NCI-H446 treated with DMSO at 0.1 percent for 48 hours (cell line): ENCODE data around the gene SPTBN4.
"Not testable (repeated sequence)": the region's sequence is repeated elsewhere in the genome, so short reads cannot be mapped to it uniquely, and the experiment has no call there.

Experiments
- DNase-seq: peaks from one replicate; lab custom pipeline; 2025; lab: John Stamatoyannopoulos, UW

The SPTBN4 gene

DNA sequence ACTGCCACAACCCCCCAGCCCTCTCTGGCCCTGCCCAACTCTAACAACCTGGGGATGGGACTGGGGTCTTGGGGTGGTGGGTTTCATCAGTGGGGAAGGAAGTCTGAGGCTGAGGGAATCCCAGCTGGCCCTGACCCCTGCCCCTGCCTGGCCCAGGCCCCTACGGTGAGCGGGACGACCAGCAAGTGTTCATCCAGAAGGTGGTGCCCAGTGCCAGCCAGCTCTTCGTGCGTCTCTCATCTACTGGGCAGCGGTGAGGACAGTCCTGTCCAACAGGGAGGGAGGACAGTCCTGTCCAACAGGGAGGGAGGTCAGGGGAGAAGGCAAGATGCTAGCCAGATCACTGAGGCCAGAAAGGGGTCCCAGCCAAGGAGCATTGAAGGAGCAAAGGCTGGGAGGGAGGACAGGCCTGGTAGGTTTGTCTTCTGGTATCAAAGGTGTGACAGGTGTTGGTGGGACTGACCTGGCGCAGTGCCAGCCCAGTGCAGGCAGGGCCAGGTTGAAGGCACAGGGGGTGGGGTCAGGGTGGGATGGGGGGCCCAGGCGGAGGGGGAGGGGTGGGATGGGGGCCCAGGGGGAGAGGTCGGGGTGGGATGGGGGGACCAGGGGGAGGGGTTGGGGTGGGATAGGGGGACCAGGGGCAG is 122.2 kb downstream of the SPTBN4 start:
- DNase-seq, result no peak

DNA sequence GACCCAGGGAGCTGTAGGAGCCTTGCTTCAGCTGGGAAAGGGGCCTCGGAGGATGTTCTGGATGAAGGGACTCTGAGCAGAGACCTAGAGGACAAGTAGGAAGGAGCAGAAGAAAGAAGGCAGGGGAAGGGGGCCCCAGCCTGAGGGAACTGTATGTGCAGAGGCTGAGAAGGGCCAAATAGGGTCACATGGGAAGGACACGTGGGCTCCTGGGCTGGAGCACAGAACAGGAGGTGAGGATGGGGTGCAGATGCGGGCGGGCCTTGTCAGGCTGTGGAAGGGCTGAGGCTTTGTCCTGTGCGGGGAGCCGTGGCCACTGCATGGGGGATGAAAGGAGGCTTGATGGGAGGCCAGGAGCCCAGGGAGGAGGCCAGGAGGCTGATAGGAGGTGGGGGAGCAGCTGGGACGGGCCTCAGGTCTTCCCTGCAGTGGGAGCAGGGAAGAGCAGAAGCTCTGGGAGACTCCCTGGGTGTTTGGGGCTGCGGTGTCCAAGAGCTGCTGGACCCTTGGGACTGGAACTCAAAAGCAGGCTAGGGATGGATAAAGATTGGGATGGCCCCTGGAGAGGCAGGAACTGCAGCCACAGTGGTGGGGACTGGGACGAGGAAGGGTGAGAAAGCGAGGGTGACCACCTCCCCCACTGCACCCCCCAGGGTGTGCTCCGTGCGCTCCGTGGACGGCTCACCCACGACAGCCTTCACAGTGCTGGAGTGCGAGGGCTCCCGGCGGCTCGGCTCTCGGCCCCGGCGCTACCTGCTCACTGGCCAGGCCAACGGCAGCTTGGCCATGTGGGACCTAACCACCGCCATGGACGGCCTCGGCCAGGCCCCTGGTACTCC is 123.0 kb downstream of the SPTBN4 start:
- DNase-seq, result no peak

DNA sequence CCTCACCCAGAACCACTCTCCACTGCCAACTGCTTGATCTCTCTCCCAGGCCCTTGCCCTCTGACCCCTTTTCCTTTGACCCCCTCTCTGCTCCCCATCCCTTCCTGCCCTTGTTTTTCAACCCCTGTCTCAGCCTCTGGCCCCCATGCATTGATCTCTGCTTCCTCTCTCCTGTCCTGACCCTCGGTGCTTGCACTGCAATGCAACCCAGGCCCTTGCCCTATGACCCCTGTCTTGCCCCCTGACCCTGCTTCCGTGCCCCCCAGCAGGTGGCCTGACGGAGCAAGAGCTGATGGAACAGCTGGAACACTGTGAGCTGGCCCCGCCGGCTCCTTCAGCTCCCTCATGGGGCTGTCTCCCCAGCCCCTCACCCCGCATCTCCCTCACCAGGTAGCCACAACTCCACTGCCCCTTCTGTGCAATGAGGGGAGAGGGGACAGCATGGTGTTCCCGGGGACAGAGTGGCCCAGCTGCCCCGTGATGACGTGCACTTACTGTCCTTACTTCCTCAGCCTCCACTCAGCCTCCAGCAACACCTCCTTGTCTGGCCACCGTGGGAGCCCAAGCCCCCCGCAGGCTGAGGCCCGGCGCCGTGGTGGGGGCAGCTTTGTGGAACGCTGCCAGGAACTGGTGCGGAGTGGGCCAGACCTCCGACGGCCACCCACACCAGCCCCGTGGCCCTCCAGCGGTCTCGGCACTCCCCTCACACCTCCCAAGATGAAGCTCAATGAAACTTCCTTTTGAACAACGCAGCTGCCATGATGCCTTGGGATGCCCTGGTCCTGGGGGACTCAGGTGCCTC is 123.9 kb downstream of the SPTBN4 start:
- no peak for DNase-seq

DNA sequence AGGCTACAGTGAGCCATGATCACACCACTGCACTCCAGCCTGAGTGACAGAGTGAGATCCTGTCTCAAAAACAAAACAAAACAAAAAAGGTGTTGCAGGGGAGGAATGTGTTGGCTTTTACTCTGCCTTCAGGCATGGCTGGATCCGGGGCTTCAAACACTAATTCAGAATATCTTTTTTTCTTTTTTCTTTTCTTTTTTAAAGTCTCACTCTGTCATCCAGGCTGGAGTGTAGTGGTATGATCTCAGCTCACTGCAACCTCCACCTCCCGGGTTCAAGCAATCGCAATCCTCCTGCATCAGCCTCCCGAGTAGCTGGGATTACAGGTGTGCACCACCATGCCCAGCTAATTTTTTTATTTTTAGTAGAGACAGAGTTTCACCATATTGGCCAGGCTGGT is 124.9 kb downstream of the SPTBN4 start:
- DNase-seq, result not testable (repeated sequence)

DNA sequence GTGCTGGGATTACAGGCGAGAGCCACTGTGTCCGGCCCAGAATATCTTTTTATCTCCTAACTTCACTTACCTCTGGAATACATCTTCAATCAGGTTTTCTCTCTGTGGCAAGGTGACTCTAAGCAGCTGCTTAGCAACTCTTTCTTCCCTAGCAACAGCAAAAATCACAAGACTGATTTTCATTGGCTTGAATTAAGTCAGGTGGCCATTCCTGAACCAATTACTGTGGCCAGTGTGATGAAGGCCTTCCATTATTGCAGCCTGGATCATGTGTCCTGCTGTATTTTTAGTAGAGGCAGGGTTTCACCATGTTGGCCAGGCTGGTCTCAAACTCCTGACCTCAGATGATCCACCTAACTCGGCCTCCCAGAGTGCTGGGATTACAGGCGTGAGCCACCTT is 125.4 kb downstream of the SPTBN4 start:
- peak; percentile 57 for DNase-seq

DNA sequence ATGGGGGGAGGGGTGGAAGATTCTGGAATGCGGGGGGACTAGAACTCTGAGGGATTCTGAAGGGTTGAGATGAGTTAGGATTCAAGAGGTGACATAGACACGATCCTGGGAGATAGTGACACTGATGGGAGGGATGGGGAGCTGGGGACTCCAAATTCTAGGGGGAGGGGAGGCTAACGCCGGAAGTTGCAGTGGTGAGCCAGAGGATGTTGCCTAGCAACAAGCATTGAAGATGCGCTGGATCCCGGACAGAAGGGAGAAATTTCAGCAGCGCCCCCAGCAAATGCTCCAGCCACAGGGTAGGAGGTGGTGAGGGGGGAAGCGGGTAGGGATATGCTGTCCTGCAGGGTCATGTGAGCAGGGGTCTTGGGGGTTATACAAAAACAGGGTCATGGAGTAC is 127.5 kb downstream of the SPTBN4 start:
- DNase-seq, result no peak

DNA sequence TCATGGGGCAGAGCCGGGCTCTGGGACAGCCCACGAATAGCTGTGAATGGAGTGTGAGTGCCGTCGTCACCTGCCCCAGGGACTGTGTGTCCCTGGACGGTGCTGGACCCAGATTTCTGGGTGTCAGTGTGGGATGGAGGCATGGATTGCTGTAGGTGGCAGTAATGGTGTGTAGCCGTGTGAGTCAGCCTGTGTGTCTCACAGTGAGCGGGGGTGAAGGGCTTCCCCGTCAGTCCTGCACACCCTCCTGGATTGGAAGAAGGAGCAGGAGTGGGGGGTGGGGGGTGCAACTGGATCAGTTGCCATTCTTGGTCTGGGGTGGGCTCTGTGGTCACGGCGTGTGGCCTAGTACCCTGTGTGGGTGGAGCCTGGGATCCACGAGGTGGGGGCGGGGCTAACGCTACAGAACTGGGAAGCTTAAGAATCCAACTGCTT is 127.9 kb downstream of the SPTBN4 start:
- DNase-seq, result no peak

DNA sequence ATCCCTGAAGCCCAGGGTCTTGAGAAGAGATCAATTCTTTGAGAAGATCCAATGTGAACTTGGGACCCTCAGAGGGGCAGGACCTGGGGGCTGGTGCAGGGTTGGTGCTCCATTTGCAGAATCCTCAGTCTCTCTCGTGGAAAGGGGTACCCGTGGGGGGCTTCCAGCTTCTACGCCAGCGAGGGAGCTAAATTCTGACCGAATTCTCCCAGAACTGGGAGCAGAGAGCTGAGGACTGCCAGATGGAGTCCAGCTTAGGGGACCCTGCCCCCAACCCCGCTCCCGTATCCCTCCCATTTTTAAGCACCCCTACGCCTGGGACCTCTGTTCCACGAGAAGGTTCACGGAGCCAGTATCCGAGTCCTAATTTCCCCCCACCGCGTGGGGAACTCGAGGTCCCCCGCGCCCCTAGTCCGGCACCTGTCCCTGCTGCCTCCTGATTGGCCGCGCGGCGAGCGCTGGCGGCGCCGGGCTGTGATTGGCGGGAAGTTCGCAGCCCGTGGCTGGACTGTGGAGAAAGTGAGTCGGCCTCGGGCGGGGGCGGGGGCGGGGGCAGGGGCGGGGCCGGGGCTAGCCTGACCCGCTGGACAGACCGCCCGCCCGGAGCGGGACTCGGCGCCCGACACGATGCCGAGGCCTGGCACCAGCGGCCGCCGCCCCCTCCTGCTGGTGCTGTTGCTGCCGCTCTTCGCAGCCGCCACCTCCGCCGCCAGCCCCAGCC is 130.0 kb downstream of the SPTBN4 start:
- DNase-seq, result no peak

DNA sequence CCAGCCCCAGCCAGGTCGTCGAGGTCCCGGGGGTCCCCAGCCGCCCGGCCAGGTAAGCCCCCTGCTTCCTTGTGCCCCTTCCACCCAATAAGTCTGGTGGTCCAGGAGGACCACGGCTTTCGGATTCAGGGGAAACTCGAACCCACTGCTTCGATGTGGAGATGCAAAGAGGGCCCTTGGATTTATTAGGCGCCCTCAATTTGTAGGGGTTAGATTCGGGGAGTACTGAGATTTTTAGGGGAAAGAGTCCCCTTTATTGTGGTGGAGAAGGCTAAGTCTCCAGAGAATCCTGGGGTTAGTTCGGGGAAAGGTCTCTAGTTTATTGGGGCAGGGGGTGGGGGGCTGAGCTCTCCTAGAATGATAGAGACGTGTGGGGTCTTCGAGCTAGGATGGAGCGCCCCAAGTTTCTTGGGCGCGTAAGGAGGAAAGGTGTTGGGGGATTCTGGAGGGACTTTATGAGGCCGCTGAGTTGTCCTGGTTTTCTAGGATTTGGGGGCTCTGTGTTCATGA is 130.6 kb downstream of the SPTBN4 start:
- DNase-seq, result no peak

DNA sequence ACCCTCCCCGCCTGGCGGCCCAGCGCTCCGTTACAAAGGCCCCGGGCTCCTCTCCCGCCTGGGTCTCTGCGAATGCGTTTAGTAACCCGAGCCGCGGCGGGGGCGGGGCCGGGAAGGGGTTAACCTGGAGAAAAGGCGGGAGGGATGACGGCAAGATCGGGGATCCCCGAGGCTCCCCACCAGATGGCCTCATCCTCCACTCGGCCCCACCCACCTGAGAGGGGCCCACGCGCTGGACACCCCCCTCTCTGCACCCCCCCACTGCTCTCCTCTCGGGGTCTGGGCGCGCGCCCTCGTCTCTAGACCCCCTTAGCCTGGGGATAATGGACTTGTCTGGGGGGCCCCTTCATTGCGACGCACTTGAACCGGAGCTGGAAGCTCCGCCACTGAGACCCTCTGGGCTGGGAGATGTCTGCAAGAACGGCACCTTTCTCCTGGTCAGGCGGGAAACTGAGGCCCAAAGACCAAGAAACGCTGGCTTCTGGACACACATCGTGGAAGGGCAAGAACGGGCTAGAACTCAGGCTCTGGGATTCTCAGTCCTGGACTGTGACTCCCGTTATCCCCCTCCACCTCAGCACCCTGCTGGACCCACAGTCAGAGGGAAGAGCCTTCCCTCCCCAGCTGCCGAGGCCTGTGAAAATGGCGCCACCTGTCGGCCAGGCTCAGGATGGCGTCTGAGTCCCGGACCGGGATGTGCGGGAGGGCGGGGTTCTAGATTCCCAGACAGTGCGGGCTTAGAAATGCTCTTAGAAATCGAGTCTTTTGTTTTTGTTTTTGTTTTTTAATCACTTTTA is 131.5 kb downstream of the SPTBN4 start:
- peak; percentile 48 for DNase-seq

DNA sequence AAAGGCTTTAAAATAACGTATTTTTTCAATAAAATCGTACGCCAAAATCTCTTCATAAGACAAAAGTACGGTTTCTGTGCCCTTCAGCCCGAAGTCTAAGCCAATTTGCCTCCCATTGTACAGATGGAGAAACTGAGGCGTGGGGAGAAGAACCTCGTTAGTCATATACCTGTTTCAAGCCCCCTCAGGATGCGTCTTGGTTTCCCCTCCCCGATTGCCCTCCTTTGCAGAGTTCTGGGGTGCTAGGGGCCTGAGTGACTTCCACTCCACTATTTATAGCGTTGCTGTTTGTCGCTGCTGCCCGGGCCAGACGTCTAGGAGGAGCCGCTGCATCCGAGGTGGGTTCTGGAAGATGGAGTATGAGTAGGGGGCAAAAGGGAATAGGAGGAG is 132.1 kb downstream of the SPTBN4 start:
- DNase-seq, result no peak

DNA sequence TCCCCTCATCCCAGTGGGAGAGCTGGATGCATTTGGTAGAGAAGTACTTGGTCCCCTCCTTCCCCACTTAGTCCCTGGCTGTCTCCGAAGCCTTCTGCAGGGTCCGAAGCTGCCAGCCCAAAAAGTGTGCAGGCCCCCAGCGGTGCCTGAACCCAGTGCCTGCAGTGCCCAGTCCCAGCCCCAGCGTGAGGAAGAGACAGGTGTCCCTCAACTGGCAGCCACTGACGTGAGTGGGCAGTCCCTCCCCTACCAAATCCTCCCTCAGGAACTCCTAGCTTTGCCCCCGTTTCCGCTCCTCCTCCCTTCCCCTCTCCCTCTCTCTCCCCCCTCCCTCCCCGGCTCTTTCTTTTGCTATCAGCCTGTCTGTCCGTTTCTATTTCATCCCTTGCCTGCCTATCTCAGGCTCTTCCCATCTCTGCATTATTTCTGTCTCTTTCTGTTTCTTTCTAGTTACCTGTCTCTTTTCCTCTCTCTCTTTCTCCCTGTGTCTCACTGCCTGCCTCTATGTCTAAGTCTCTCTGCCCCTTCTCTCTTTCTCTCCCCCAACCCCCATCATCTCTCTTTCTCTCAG is 132.6 kb downstream of the SPTBN4 start:
- no peak for DNase-seq

DNA sequence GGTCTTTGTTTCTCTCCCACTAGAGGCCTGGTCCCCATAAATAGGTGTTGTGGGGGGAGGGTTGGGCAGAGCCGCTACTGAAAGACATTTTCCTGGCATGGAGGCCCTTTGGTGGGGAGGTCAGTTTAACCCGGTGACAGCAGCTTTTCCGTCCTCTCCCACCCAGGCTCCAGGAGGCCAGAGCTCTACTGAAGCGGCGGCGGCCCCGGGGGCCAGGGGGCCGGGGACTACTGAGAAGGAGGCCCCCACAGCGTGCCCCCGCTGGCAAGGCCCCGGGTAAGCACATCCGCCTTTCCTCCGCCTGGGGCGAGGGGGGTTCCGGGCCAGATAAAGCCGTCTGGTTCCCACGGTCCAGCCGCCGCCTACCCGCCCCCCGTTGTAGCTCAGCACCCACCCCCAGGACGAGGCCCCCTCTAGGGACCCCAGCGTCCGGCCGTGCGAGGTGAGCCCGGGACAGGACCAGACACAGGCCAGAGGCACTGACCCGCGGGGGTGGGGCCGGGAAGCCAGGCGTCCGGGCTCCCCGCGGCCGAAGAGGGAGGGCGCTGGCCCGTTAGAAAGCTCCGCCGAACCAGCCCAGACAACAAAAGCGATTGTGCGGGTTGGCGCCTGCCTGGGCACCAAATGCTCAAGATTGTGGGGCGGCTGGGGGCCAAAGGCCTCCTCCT is 133.2 kb downstream of the SPTBN4 start:
- DNase-seq, result no peak

DNA sequence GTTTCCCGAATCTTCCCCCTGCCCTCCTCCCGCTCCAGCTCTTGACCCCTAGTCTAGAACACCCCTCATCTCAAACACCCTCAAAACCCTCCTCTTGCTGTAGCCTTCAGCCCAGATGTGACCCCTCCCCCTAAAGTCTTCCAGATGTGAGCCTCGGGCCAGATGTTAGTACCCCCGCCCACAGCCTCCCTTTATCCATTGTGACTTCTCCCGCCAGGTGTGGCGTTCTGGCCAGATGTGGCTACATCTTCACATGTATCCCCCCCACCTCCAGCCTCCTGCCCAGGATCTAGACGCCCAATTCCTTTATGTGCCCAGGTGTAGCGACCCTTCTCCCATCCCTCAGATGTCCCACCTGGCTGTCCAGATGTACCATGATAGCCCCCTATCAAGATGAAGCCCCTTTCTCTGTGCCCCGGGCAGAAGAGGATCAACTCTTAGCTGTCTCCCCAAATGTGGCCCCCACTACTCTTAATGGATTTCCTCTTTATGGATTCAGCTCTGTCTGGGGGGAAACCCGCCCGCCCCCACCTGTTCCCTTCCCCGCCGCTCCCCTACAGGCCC is 133.9 kb downstream of the SPTBN4 start:
- DNase-seq, result no peak

DNA sequence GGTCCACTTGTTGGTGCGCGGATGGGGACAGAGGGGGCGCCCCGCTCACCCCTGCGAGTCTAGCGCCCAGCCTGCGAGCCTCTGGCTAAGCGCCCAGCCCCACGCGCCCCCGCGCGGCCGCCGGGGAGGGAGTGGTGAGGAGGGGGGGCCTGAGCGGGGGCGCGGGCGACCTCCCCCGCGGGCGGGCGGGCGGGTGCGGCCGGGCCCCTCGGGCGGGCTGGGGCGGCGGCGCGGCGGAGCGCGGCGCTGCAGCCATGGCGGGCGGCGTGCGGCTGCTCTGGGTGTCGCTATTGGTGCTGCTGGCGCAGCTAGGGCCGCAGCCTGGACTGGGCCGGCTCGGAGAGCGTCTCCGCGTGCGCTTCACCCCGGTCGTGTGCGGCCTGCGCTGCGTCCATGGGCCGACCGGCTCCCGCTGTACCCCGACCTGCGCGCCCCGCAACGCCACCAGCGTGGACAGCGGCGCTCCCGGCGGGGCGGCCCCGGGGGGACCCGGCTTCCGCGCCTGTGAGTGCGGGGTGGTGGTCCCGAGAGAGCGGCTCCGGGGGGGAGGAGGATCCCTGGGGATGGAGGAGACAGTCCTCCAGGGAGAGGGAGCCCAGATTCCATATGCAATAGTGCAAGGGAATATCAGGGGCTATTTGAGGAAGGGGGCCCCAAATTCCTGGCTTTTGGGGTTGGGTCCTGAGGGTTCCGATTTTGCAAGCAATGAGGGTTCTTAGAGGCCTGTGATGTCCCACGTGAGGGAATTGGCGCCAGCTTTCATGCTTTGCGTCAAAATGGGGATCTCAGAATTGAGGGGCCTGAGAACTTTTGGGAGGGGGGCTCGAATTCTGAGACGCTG is 134.6 kb downstream of the SPTBN4 start, which contains the start of gene LTBP4:
LTBP4 (plus strand) TSS at position 236 of the 841 bp plus-strand sequence; CDS start at position 255, 19 bp downstream.
- no peak for DNase-seq

DNA sequence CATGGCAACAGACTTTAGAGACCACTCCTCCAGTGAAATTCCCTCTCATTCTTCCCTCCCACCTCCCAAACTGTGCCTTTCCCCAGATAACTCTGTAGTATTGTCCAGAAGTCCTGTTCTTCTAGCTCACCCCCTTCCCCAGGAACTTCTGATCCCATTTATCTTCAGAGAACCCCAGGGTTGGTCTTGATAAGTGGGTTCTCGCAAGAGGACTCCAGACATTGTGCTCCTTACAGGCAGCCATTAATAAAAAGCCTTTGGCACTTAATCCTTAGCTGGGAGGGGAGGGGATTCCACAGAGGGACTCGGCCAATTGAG is 136.2 kb downstream of the SPTBN4 start:
- no peak for DNase-seq

DNA sequence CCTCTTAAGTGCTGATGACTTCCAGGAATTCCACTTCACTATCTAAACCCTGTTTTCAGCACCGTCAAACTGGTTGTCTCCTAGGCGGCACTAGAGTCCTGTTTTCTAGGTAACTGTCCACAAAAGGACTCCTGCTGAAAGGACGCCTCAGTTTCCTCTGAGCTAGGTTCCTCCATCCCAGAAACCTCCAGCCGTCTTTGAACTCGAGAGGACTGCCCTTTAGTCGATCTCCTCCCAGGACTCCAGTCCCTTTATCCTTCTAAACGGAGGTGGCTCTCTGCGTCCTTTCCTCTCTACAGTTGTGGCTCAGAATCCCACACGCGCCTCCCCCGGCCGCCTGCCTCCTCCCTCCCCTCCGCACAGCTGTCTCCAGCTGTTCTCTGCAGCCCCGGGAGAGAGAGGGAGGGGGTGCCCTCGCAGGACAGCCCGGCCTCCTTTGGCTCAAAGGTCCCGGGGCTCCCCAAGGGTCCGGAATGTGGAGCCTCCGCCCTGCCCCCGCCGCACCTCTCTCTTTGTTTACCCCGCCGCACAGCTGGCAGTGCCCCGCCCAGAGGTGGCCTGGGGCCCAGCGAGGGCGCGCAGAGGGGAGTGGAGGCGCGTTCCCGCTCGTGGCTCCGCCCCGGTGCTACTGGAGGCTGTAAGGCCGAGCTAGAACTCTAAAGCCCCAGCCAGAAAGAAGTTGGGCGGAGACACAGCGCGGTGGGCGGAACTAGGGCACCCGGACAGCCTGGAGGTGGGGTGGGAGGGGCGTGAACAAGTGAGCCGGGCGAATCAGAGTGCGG is 136.8 kb downstream of the SPTBN4 start:
- DNase-seq, result peak; percentile 88

DNA sequence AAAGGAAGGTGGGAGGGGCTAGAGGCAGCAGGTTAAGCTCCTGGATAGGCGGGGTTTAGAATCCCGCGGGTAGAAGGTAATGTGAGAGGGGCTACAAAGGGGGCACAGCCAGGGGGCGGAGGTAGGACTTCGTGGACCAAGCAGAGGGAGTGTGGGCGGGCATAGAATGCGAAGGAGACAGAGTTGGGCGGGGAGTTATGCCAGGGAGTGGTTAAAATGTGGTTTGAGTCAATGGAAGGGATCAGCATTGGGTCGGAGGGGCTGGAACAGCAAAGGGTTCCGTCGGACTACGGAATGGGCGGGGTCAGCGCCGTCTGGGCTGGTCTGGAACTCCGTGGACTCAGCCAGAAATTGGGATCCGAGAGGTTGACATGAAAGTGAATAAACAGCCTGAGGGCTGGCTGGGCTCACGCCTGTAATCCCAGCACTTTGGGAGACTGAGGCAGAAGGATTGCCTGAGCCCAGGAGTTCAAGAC is 137.4 kb downstream of the SPTBN4 start:
- no peak for DNase-seq
